Measurements from ENCODE around the gene SRP68. TPM values are rescaled to one million over a fixed set of nuclear protein-coding genes. Genes with fewer than 3 reads are reported as not detected.
A peak's percentile ranks its signal among the peaks of the same experiment; 100 is the strongest.

Gene SRP68
- total and polyA plus RNA-seq, 4 donors: 17.7 to 36.7 (median 28.7) TPM

DNA sequence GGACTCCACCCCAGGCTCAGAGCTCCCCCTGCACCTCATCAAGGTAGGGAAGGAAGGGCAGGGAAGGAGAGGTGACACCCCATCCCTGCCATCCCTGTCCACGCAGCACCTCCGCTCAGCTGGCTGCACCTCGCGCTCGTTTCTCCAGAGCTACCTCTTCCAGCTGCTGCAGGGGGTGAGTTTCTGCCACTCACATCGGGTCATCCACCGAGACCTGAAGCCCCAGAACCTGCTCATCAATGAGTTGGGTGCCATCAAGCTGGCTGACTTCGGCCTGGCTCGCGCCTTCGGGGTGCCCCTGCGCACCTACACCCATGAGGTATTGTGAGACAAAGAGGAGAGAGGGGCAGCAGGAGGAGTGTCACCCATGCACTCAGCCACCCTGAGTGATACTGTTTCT, 70.2 kb downstream of the SRP68 start:
- peak overlapping the region in 1 of 2 donors; percentile 89 for H3K27ac ChIP-seq (ENCODE audit: low read depth in 1 of 2, low read length in 2 of 2)
- DNase-seq (ENCODE audit: low spot score): no peak

More for the DNA sequence above, 70.2 kb downstream of the SRP68 start:
- no peak overlapping the region for H3K9ac ChIP-seq (ENCODE audit: low read depth in 1 of 2, low read length in 2 of 2)
- TF ChIP-seq FOXA1 (IDR thresholded peaks at IDR 0.05) (no peak), RXRA (IDR thresholded peaks at IDR 0.05) (no peak), EGR1 (IDR thresholded peaks at IDR 0.05; ENCODE audit: low read depth in 2 of 2) (no peak), HNF4A (conservative IDR thresholded peaks at IDR 0.05) (no peak), FOXA2 (IDR thresholded peaks at IDR 0.05) (no peak), YY1 (IDR thresholded peaks at IDR 0.05) (no peak), RAD21 (IDR thresholded peaks at IDR 0.05) (no peak), NR2F2 (IDR thresholded peaks at IDR 0.05) (no peak), TAF1 (conservative IDR thresholded peaks at IDR 0.05) (no peak), GABPA (IDR thresholded peaks at IDR 0.05 in 1 of 2, conservative IDR thresholded peaks at IDR 0.05 in 1 of 2) (no peak), JUND (IDR thresholded peaks at IDR 0.05) (no peak), SP1 (IDR thresholded peaks at IDR 0.05) (no peak)
- TF ChIP-seq, protein P1, sequence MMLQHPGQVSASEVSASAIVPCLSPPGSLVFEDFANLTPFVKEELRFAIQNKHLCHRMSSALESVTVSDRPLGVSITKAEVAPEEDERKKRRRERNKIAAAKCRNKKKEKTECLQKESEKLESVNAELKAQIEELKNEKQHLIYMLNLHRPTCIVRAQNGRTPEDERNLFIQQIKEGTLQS (IDR thresholded peaks at IDR 0.05): no peak
- TF ChIP-seq, protein P2, sequence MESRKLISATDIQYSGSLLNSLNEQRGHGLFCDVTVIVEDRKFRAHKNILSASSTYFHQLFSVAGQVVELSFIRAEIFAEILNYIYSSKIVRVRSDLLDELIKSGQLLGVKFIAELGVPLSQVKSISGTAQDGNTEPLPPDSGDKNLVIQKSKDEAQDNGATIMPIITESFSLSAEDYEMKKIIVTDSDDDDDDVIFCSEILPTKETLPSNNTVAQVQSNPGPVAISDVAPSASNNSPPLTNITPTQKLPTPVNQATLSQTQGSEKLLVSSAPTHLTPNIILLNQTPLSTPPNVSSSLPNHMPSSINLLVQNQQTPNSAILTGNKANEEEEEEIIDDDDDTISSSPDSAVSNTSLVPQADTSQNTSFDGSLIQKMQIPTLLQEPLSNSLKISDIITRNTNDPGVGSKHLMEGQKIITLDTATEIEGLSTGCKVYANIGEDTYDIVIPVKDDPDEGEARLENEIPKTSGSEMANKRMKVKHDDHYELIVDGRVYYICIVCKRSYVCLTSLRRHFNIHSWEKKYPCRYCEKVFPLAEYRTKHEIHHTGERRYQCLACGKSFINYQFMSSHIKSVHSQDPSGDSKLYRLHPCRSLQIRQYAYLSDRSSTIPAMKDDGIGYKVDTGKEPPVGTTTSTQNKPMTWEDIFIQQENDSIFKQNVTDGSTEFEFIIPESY (IDR thresholded peaks at IDR 0.05): no peak
- TF ChIP-seq, protein P3, sequence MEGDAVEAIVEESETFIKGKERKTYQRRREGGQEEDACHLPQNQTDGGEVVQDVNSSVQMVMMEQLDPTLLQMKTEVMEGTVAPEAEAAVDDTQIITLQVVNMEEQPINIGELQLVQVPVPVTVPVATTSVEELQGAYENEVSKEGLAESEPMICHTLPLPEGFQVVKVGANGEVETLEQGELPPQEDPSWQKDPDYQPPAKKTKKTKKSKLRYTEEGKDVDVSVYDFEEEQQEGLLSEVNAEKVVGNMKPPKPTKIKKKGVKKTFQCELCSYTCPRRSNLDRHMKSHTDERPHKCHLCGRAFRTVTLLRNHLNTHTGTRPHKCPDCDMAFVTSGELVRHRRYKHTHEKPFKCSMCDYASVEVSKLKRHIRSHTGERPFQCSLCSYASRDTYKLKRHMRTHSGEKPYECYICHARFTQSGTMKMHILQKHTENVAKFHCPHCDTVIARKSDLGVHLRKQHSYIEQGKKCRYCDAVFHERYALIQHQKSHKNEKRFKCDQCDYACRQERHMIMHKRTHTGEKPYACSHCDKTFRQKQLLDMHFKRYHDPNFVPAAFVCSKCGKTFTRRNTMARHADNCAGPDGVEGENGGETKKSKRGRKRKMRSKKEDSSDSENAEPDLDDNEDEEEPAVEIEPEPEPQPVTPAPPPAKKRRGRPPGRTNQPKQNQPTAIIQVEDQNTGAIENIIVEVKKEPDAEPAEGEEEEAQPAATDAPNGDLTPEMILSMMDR (IDR thresholded peaks at IDR 0.05; ENCODE audit: low read depth, low read length, missing input control): no peak
- TF ChIP-seq, protein P4, sequence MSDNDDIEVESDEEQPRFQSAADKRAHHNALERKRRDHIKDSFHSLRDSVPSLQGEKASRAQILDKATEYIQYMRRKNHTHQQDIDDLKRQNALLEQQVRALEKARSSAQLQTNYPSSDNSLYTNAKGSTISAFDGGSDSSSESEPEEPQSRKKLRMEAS (IDR thresholded peaks at IDR 0.05): no peak
- TF ChIP-seq, protein P5, sequence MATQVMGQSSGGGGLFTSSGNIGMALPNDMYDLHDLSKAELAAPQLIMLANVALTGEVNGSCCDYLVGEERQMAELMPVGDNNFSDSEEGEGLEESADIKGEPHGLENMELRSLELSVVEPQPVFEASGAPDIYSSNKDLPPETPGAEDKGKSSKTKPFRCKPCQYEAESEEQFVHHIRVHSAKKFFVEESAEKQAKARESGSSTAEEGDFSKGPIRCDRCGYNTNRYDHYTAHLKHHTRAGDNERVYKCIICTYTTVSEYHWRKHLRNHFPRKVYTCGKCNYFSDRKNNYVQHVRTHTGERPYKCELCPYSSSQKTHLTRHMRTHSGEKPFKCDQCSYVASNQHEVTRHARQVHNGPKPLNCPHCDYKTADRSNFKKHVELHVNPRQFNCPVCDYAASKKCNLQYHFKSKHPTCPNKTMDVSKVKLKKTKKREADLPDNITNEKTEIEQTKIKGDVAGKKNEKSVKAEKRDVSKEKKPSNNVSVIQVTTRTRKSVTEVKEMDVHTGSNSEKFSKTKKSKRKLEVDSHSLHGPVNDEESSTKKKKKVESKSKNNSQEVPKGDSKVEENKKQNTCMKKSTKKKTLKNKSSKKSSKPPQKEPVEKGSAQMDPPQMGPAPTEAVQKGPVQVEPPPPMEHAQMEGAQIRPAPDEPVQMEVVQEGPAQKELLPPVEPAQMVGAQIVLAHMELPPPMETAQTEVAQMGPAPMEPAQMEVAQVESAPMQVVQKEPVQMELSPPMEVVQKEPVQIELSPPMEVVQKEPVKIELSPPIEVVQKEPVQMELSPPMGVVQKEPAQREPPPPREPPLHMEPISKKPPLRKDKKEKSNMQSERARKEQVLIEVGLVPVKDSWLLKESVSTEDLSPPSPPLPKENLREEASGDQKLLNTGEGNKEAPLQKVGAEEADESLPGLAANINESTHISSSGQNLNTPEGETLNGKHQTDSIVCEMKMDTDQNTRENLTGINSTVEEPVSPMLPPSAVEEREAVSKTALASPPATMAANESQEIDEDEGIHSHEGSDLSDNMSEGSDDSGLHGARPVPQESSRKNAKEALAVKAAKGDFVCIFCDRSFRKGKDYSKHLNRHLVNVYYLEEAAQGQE (IDR thresholded peaks at IDR 0.05): no peak
- 98% methylated on average over 12 of the region's 12 CpGs for WGBS
- H3K36me3 ChIP-seq (ENCODE audit: control insufficient read depth in 4 of 4, insufficient read depth in 3 of 4, low read depth in 1 of 4, low read length in 3 of 4): peaks cover 0 to 2% (median 0%) of the 10 kb centered on the region in 4 donors
- H3K9me3 ChIP-seq (ENCODE audit: control insufficient read depth in 4 of 4, low read length in 3 of 4): no peaks in the 10 kb centered on the region
- H3K27me3 ChIP-seq (ENCODE audit: control insufficient read depth in 4 of 4, insufficient read depth in 4 of 4, low read length in 3 of 4): no peaks in the 10 kb centered on the region
- peaks cover 22 to 81% (median 60%) of the 10 kb centered on the region in 4 donors for H3K4me1 ChIP-seq (ENCODE audit: control insufficient read depth in 4 of 4, insufficient read depth in 4 of 4, low read length in 3 of 4)
- no peak overlapping the region for H3K4me3 ChIP-seq (ENCODE audit: low read depth in 1 of 3, low read length in 3 of 3)
